SK-N-MC (cell line): ENCODE measurements around the gene SHC3.

Experiments used
- DNase-seq: peaks from one replicate; pipeline ENCODE4 v3.0.0-alpha.2; 2011; ENCODE audit warnings: low read depth, low spot score
- H3K27ac ChIP-seq: fragments of 200-600 bp; sonication (generic); 2 replicates; pipeline ENCODE4 v1.5.1; 2016; ENCODE audit warnings: mixed run types
- H3K36me3 ChIP-seq: fragments of 200-600 bp; sonication (generic); 2 replicates; pipeline ENCODE4 v1.6.1; 2017; ENCODE audit warnings: antibody characterized with exemption, low read length, mixed read lengths; ENCODE audit not compliant: insufficient read depth
- H3K4me3 ChIP-seq: fragments of 200-600 bp; sonication (generic); 2 replicates; pipeline ENCODE4 v1.5.1; 2016
- H3K9ac ChIP-seq: fragments of 200-600 bp; sonication (generic); 2 replicates; pipeline ENCODE4 v1.8.0; 2017; ENCODE audit warnings: mixed run types, mixed read lengths; ENCODE audit not compliant: insufficient read length
- H3K9me3 ChIP-seq: fragments of 200-600 bp; sonication (generic); 2 replicates; pipeline ENCODE4 v1.6.1; 2017; ENCODE audit warnings: low read depth, mild to moderate bottlenecking, antibody characterized with exemption, low read length, moderate library complexity, mixed read lengths
- EZH2 ChIP-seq: fragments of 200-600 bp; sonication (generic); IDR thresholded peaks from one replicate; pipeline ENCODE4 v1.6.1; 2017; ENCODE audit warnings: antibody characterized with exemption
- FOXP2 ChIP-seq: optimal IDR thresholded peaks from 2 replicates; pipeline ENCODE3; 2011; ENCODE audit warnings: mild to moderate bottlenecking, moderate library complexity; ENCODE audit not compliant: insufficient read depth; ENCODE audit errors: extremely low read length, control extremely low read depth
- POLR2AphosphoS5 ChIP-seq: IDR thresholded peaks from 2 replicates; pipeline ENCODE4 v1.6.1; 2012; ENCODE audit warnings: mild to moderate bottlenecking, low read depth, low read length, borderline replicate concordance

The SHC3 gene

DNA sequence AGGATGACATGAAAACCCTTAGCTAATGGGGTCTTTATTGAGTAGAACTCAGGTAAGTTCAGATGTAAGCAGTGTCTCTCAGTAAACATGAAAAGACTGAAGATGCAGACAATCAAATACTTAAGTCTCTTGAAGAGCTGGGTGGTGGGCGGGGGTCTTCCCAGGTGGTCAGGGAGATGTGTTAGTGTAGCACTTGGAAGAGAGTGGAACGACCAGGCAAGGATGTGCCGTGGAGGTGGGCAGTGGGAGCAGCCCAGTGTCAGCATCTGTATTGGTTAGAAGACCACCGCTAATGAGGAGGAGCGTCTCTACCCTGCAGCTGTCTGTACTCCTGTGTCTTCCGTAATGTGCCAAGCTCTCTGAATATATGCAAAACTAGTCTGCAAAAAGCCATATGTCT is 183.0 kb downstream of the SHC3 start:
- Histone ChIP-seq H3K27ac (no peak overlapping the region), H3K9me3 (no peaks in the 10 kb centered on the region), H3K9ac (no peak overlapping the region), H3K36me3 (no peaks in the 10 kb centered on the region), H3K4me3 (no peak overlapping the region)
- TF ChIP-seq FOXP2 = no peak
- no peak for TF ChIP-seq POLR2AphosphoS5
- no peak for TF ChIP-seq EZH2
- DNase-seq = no peak

DNA sequence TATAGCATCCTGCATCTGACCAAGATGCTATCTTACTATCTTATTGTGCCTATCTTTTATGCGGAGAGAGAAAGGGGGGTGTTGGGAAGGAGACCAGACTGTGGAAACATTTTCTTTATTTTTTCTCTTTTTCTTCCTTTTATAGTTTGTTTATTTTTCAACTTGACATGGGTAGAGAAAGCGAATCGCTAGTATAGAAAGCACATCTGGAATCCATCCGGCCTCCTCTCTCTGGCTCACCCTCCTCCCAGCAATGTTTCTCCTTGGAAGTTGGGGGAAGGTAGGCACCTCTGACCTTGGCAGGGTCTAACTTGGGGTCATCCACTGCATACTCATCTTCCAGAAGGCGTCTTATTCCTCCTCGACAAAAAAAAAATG is 183.4 kb downstream of the SHC3 start:
- no peaks in the 10 kb centered on the region for H3K9me3 ChIP-seq
- H3K9ac ChIP-seq = no peak overlapping the region
- DNase-seq = no peak
- no peak overlapping the region for H3K27ac ChIP-seq
- TF ChIP-seq POLR2AphosphoS5 = no peak
- H3K36me3 ChIP-seq = no peaks in the 10 kb centered on the region
- H3K4me3 ChIP-seq = no peak overlapping the region

DNA sequence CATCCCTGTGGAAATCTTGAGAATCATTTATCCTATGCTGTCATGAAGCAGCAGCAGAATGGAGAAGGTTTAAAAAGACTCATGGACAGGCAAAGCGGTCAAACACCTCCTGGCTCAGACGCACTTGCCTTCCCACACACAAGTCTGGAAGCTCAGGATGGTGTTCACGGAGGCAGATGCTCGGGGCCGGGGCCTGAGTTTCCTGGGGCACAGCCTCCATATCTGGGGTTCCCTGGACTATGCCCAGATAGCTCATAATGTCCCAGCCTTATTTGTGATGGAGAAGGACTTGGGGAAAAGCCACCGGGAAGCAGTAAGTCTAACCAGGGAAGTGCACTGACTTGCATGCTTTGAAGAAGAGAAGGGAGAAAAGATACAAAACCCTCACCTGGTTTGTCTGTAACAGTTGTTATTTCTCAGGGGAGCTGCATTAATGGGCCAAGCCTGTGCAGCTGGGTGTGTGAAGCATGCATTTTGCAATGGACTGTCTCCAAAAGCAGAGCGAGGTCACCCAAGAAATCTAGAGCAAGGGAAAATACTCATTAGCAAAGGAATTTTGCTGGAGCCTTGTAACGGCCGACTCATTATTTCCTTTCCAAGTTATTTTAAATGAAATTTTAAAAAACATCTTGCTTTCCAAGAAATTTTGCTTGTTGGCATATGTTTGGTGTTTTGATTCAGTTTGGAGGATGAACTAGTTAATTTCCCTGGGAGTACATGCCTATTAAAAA is 184.0 kb downstream of the SHC3 start:
- DNase-seq = no peak
- no peaks in the 10 kb centered on the region for H3K9me3 ChIP-seq
- TF ChIP-seq EZH2 (no peak), POLR2AphosphoS5 (no peak), FOXP2 (no peak)

DNA sequence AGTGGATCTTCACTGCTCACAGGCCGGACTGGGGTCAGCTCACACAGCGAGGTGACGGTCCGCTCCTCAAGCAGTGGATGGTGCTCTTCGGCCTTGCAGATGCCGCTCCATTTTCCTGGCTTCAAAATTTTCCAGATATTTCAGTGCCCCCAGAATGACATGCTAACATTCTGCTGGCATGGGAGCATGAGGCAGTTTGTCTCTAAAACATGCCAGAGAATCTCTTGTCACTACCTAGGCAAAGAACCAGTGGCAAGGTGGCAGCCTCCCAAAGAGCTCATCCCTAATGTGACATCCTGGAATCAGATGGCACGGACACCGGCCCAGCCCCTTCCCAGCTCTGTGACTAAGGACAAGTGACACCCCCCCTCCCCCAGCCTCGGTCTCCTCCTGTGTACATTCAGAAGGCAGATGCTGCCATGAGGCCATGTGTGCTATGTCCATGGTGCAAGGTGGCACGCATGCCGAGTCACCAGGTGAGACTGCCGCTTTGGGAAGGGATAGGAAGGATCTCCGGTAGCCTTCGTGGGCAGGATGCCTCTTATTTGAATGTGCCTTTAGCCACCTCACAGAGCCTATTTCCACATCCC is 184.7 kb downstream of the SHC3 start:
- DNase-seq = no peak
- no peak overlapping the region for H3K4me3 ChIP-seq
- no peak for TF ChIP-seq POLR2AphosphoS5
- no peak for TF ChIP-seq EZH2

More for the DNA sequence above, 184.0 kb downstream of the SHC3 start:
- Histone ChIP-seq H3K36me3 (no peaks in the 10 kb centered on the region), H3K27ac (no peak overlapping the region), H3K4me3 (no peak overlapping the region), H3K9ac (no peak overlapping the region)

DNA sequence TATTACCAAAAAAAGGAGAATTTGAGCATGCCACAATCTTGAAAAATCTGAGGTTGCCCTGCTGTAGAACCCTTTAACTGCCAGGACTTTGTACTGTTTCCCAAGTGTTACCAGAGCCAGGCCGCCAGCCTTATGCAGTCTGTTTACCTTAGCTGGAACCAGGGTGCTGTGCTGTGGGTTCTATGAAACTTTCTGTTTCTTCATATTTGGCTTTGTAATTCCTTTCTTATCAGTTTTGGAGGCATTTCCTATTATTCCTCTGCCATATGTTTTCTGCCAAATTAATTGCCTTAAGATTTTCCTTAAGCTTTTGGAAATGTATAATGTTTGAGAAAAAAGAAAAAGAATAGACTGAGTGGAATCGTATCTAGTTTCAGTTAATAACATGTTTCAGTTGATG is 185.3 kb downstream of the SHC3 start:
- no peak for DNase-seq
- Histone ChIP-seq H3K4me3 (no peak overlapping the region), H3K27ac (no peak overlapping the region)

More for the DNA sequence above, 184.7 kb downstream of the SHC3 start:
- Histone ChIP-seq H3K27ac (no peak overlapping the region), H3K36me3 (no peaks in the 10 kb centered on the region), H3K9me3 (no peaks in the 10 kb centered on the region), H3K9ac (no peak overlapping the region)

DNA sequence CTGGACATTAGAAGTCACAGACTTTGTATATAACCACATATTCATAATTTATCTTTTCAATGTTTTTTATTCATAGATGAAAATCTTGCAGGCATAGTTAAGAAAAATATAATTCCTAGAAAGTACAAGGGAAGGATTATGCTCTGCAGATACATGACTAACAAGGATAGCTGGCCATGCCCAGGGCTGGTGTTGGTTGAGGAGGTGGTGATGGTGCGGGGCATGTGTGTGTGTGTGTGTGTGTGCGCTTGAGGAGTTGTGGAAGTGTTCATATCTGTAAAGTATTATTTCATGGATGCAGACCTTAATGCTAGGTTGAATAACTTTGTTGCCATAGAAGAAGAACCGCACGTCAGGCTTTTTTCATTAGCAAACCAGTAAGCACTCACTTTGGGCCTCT is 186.1 kb downstream of the SHC3 start:
- Histone ChIP-seq H3K36me3 (no peaks in the 10 kb centered on the region), H3K9me3 (no peaks in the 10 kb centered on the region), H3K9ac (no peak overlapping the region), H3K4me3 (no peak overlapping the region), H3K27ac (no peak overlapping the region)
- TF ChIP-seq POLR2AphosphoS5 = no peak
- TF ChIP-seq FOXP2 = no peak
- no peak for TF ChIP-seq EZH2
- no peak for DNase-seq

More for the DNA sequence above, 185.3 kb downstream of the SHC3 start:
- Histone ChIP-seq H3K9me3 (no peaks in the 10 kb centered on the region), H3K36me3 (no peaks in the 10 kb centered on the region), H3K9ac (no peak overlapping the region)
- TF ChIP-seq POLR2AphosphoS5 (no peak), FOXP2 (no peak), EZH2 (no peak)

DNA sequence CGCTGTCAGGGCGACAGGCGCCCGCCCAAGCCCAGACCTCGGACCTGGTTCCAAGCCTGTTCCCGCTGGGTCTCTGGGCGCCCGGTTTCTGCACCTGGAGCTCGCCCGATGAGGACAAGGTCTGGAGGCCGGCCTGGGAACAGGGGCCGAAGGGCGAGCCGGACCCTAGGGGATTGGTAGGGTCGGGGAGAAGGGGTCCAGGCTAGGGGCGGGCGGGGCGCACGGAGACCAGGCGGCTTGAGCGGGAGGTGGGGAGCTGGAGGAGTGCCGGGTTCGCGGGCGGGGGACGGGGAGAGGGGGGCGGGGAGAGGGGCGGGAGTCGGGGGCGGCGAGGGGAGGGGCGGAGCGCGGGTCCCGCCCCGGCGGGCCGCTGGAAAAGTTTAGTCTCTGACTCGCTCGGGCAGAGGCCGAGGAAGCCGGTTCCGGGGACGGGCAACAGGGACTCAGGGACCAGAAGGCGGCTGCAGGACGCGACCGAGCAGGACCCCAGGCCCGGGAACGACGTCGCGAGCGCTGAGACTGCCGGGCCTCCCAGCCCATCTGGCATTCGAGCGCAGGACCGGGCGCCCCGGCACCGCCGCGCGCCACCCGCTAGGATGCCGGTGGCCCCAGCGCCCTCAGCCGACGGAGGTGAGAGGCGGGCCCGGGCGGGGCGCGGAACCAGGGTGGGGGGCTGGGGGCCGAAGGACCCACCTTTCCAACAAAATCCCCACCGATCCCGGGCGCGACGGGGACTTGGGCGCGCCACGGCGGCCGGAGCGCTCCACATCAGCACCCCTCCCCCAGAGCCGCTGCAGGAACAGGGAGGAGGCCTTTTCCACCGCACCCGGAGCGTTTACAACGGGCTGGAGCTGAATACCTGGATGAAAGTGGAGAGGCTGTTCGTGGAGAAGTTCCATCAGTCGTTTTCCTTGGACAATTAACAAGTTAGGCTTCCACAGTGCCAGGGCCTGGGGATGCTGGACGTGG is 187.3 kb downstream of the SHC3 start, which contains the start of gene S1PR3:
Gene S1PR3, plus strand, starts transcription at position 403 of the 969 bp plus-strand sequence. CDS start 9,733 bp downstream, outside the sequence.
- H3K27ac ChIP-seq = no peak within 1 kb of the TSS
- DNase-seq = no peak
- no peaks in the 10 kb centered on the region for H3K36me3 ChIP-seq
- TF ChIP-seq EZH2 (no peak), POLR2AphosphoS5 (no peak), FOXP2 (no peak)
- peak within 1 kb of the TSS; percentile 77 for H3K4me3 ChIP-seq
- H3K9me3 ChIP-seq = no peaks in the 10 kb centered on the region
- peak within 1 kb of the TSS; percentile 5 for H3K9ac ChIP-seq

DNA sequence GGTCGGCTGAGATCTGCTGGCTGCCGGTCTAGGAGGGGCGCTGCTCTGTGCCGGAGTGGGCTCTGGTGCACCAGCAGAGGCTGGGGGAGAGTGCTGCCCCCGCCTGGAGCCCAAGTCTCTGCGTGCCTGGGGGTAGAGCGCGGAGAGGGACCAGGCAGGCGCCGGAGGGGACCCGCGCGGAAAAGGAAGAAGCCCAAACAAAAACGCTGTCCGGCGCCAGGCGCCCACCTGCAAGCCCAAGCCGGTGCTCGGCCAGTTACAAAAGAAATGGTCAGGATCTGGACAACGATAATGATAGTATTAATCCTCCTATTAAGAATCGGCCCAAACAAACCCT is 187.9 kb downstream of the SHC3 start:
- no peak overlapping the region for H3K4me3 ChIP-seq
- H3K27ac ChIP-seq = no peak overlapping the region
- no peak overlapping the region for H3K9ac ChIP-seq
- no peak for TF ChIP-seq POLR2AphosphoS5
- no peak for TF ChIP-seq FOXP2
- TF ChIP-seq EZH2 = no peak
- H3K9me3 ChIP-seq = no peaks in the 10 kb centered on the region
- H3K36me3 ChIP-seq = no peaks in the 10 kb centered on the region
- no peak for DNase-seq
